Stimulated activated memory B cell treated with anti-CD40 and anti-IgM and Interleukin-4, amounts not matched to agents 10 μg/mL and 1 μg/mL and 100 μg/mL, for 72 hours (primary cell): ENCODE measurements around the gene S1PR4.
A peak's percentile ranks its signal among the peaks of the same experiment; 100 is the strongest.
"Not testable (repeated sequence)": the region's sequence is repeated elsewhere in the genome, so short reads cannot be mapped to it uniquely, and the experiment has no call there.

ENCODE experiments used
- ATAC-seq: fragments of 150-1000 bp; cut with Tn5 transposase; 2 replicates; pipeline ENCODE4 v1.10.0; 2021
- H3K27ac Mint-ChIP-seq: one replicate; pipeline ENCODE4 v1.8.0; 2022; ENCODE audit warnings: mild to moderate bottlenecking, mixed read lengths
- H3K27me3 Mint-ChIP-seq: one replicate; pipeline ENCODE4 v1.8.0; 2022; ENCODE audit warnings: mixed read lengths
- H3K36me3 Mint-ChIP-seq: one replicate; pipeline ENCODE4 v1.8.0; 2022; ENCODE audit warnings: mixed read lengths
- H3K4me1 Mint-ChIP-seq: one replicate; pipeline ENCODE4 v1.8.0; 2022; ENCODE audit warnings: mixed read lengths
- H3K4me3 Mint-ChIP-seq: one replicate; pipeline ENCODE4 v1.8.0; 2022; ENCODE audit warnings: mild to moderate bottlenecking, moderate library complexity, mixed read lengths
- H3K9me3 Mint-ChIP-seq: one replicate; pipeline ENCODE4 v1.8.0; 2022; ENCODE audit warnings: mixed read lengths

Gene S1PR4

DNA sequence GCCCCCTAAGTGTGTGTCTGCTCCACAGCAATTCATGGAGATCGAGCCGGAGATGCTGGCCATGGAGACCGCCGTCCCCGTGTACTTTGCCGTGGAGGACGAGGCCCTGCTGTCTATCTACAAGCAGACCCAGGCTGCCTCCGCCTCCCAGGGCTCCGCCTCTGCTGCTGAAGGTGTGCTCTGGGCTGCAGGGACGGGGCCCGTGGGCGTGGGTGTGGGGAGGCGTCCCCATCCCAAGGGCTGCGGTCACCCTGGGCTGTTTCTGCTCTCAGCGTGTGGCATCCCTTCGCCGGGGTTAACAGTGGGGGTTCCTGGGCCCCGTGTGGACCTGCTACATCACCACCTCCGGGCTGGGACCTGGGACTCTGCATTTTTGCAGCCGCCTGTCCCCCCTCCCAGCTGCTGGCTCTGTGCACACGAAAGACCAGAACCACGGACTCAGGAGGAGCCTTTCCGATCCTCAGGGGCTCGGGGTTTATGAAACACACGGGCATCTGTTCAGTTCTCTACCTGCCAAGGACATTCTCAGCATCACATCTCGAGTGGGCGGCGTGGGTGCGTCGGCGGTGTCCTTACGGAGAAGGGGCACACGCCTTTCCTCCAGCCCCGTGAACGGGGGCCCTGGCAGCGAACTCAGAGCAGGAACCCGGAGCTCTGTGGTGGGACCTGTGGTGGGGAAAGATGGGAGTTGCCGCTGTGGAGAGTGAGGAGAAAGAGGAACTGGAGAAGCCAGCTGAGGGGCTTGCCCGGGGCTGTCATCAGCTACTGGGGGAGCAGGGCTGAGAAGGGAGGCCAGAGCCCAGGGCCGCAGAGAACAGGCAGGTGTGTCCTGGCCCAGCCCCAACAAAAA lies 14.9 kb downstream of the S1PR4 start:
- Mint-ChIP-seq H3K27ac (no peak overlapping the region), H3K36me3 (peaks cover 29% of the 10 kb centered on the region), H3K9me3 (no peaks in the 10 kb centered on the region), H3K4me1 (peaks cover 16% of the 10 kb centered on the region), H3K4me3 (no peak overlapping the region), H3K27me3 (no peaks in the 10 kb centered on the region)
- ATAC-seq, result peak; percentile 27

DNA sequence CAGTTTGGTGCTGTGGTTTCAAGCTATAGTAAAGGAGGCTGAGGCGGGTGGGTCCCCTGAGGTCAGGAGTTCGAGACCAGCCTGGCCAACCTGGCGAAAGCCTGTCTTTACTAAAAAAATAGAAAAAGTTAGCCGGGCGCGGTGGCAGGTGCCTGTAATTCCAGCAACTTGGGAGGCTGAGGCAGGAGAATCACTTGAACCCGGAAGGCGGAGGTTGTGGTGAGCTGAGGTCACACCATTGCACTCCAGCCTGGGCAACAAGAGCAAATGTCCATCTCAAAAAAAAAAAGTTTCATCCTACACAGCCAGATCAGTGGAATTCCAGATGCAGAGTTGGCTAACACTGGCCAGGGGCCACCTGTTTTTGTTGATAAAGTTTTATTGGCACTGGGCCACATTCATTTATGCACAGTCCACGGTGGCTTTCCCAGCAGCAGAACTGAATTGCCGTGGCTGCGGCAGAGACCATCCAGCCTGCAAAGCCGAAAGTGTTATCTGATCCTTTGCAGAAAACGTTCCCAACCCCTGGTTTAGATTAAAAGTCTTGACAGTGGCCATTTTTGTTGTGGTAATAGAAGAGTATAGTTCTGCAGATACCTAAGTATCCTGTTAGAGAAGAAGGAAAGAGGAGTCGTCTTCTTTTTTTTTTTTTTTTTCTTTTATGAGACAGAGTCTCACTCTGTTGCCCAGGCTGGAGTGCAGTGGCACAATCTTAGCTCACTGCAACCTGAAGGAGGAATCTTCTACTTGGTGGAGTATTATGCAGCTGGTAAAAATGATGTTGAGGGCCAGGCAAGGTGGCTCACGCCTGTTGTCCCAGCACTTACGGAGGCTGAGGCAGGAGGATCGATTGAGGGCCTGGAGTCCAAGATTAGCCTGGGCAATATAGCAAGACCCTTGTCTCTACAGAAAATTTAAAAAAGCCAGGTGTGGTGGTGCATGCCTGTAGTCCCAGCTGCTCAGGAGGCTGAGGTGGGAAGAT lies 15.8 kb downstream of the S1PR4 start:
- Mint-ChIP-seq H3K9me3 (no peaks in the 10 kb centered on the region), H3K27ac (no peak overlapping the region), H3K4me1 (peaks cover 7% of the 10 kb centered on the region), H3K27me3 (no peaks in the 10 kb centered on the region), H3K36me3 (peaks cover 22% of the 10 kb centered on the region), H3K4me3 (no peak overlapping the region)
- no peak for ATAC-seq

DNA sequence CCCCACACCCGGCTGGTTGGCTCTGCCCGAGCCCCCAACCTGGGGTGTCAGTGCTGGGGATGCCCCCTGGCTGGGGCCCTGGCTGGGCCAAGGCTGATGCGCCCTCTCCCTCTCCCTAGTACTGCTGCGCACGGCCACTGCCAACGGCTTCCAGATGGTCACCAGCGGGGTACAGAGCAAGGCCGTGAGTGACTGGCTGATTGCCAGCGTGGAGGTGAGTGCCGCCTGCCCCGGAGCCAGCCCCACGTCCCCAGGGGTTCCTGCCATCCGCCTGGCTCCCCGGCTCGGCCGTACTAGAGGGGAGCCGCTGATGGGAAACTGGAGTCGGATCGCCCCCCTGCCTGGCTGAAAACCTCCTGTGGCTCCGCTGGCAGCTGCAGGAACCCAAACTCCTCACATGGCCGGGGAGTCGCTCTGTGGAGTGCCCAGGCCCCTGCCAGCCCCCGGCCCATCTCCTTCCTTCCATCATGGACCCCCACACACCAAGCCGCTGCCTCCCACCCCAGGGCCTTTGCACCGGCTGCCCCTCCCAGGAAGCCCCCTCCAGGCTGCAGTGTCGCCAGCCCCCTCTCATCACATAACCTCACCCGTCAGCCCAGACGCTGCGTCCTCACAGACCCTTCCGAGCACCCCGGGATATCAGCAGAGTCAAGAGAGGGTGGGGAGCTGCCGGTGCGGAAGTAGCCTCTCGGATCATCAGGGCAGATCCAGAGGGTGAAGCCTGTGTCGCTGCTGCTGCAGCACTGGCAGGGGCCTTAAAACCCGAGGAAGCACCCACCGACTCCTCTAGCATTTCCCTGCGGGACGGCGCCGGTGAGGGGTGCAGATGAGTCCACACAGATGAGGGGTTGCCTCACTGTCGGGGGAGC lies 17.7 kb downstream of the S1PR4 start:
- Mint-ChIP-seq H3K9me3 (no peaks in the 10 kb centered on the region), H3K36me3 (peaks cover 15% of the 10 kb centered on the region), H3K4me1 (no peaks in the 10 kb centered on the region), H3K27me3 (no peaks in the 10 kb centered on the region), H3K27ac (no peak overlapping the region), H3K4me3 (no peak overlapping the region)
- no peak for ATAC-seq

DNA sequence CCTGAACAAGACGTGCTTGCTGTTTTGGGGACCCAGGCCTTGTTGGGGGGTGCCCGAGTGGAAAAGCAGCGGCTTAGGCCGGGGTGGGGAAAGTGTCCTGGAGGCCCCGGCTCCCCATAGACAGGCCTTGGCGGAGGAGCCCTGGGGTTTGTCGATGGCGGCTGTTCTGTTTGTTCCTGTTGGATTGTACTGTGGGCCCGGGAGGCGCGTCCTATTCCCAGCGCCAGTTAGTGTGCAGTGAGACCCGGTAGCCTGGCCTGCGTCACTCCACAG lies 18.3 kb downstream of the S1PR4 start:
- H3K4me1 Mint-ChIP-seq, result no peaks in the 10 kb centered on the region
- H3K9me3 Mint-ChIP-seq, result no peaks in the 10 kb centered on the region
- H3K4me3 Mint-ChIP-seq, result no peak overlapping the region
- ATAC-seq, result no peak
- H3K27ac Mint-ChIP-seq, result no peak overlapping the region
- peaks cover 15% of the 10 kb centered on the region for H3K36me3 Mint-ChIP-seq
- no peaks in the 10 kb centered on the region for H3K27me3 Mint-ChIP-seq

DNA sequence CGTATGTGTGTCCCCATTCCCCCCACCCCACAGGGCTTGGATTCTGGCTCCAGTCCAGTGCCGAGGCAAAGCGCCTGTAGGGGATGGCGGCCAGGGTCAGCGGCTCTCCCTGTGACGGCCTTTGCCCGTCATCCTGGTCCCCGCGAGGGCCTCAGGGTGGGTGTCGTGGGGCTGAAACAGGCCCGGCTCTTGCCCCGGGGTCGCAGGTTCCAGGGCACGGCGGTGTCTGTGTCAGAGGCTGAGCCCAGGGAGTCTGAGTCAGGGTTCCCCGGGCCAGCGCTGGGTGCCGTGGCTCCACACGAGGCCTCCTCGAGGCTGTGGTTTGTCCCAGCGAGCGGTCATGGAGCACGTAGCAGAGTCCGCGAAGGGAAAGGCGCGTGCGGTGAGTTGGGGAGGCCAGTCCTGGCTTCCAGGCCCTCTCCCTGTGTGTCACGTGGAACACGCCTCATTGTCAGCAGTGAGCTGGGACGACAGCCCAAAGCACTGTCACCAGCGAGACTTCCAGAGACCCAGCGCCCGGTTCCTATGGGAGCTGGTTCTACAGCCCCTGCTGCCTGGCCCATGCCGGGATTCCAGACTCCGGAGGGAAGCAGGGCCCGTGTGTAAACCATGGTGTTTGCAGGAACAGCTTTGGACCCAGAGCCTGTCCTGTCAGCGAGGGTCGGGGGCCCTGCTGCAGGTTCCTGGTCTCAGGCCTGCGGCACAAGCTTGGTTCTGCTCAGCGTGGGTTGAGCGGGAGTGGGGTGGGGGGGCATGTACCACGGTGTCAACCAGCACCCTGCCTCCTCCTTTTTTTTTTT lies 20.5 kb downstream of the S1PR4 start:
- Mint-ChIP-seq H3K9me3 (no peaks in the 10 kb centered on the region), H3K36me3 (peaks cover 15% of the 10 kb centered on the region), H3K4me1 (no peaks in the 10 kb centered on the region), H3K4me3 (no peak overlapping the region), H3K27ac (no peak overlapping the region), H3K27me3 (no peaks in the 10 kb centered on the region)
- no peak for ATAC-seq

DNA sequence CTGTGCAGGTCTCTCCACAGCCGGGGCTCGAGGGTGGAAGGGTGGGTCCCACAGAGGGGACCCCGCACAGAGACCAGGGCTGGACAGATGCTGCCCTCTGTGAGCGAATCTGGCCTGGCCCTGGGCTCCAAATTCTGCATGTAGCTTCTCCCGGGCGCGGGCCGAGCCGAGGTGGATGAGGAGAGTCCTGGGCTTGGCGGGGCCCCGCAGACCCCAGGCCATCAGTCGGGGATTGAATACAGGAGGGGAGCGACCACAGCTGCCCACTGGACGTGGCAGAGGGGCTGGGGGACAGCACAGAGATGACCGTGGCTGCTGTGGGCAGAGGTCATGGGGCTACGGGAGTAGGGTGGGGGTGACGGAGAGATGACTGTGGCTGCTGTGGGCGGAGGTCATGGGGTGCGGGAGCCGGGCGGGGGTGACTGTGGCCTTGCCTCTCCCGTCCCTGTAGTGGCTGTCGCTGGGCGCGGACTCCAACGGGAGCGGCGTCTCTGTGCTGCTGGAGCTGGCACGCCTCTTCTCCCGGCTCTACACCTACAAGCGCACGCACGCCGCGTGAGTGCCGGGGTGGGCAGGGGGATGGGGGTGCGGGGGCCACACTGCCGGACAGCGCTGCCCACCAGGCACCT lies 22.6 kb downstream of the S1PR4 start:
- H3K4me1 Mint-ChIP-seq, result no peaks in the 10 kb centered on the region
- no peak overlapping the region for H3K4me3 Mint-ChIP-seq
- no peak overlapping the region for H3K27ac Mint-ChIP-seq
- no peak for ATAC-seq
- H3K27me3 Mint-ChIP-seq, result no peaks in the 10 kb centered on the region
- H3K36me3 Mint-ChIP-seq, result peaks cover 7% of the 10 kb centered on the region
- no peaks in the 10 kb centered on the region for H3K9me3 Mint-ChIP-seq

DNA sequence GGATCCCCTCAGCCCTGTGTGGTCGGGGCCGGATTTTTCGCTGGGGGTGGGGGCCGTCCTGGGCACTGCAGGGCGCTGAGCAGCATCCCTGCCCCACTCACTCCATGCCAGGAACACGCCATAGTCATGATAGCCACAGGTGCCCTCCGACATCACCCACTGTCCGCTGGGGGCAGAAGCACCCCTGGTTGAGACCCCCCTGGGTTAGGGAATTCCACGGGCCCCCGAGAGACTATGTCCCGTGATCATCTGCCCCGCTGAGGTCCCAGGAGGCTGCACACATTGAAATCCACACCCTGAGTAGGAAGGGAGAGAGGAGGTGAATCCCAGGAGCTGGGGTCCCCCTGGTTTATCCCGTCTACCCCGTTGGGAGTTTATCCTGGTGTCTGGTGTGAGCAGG lies 23.3 kb downstream of the S1PR4 start:
- H3K4me3 Mint-ChIP-seq, result no peak overlapping the region
- peaks cover 7% of the 10 kb centered on the region for H3K36me3 Mint-ChIP-seq
- ATAC-seq, result no peak
- no peaks in the 10 kb centered on the region for H3K27me3 Mint-ChIP-seq
- no peaks in the 10 kb centered on the region for H3K4me1 Mint-ChIP-seq
- no peaks in the 10 kb centered on the region for H3K9me3 Mint-ChIP-seq
- H3K27ac Mint-ChIP-seq, result no peak overlapping the region

DNA sequence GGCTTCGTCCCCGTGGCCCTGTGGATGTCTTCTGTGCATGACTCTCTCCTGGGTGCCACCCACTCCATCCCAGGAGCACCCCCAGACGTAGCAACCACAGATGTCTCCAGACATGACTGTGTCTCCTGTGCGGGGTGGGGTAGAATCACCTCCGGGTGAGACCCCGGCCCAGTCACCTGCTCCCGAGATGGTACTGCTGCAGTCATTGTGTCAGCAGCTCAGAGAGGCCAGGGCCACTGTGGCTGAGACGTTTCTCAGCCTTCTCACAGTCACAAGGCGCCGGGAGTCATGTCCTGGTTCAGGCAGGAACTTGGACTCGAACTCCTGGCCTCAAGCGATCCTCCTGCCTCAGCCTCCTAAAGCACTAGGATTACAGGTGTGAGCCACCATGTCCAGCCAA lies 23.8 kb downstream of the S1PR4 start:
- Mint-ChIP-seq H3K36me3 (peaks cover 7% of the 10 kb centered on the region), H3K27ac (no peak overlapping the region), H3K27me3 (no peaks in the 10 kb centered on the region), H3K4me1 (no peaks in the 10 kb centered on the region), H3K4me3 (no peak overlapping the region), H3K9me3 (no peaks in the 10 kb centered on the region)
- no peak for ATAC-seq

DNA sequence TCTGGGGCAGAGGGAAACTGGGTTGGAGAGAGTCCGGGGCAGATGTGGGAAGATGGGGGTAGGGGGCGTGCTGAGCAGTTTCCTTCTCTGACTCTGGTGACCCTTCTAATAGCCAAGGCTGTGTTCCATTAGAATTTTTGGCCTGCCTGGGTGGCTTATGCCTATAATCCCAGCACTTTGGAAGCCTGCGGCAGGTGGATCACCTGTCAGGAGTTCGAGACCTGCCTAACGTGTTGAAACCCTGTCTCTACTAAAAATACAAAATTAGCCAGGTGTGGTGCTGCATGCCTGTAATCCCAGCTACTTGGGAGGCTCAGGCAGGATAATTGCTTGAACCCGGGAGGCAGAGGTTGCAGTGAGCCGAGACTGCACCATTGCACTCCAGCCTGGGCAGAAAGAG lies 24.3 kb downstream of the S1PR4 start:
- H3K4me3 Mint-ChIP-seq, H3K27me3 Mint-ChIP-seq, H3K9me3 Mint-ChIP-seq, H3K27ac Mint-ChIP-seq, ATAC-seq, H3K4me1 Mint-ChIP-seq: not testable (repeated sequence)
- peaks cover 11% of the 10 kb centered on the region for H3K36me3 Mint-ChIP-seq

DNA sequence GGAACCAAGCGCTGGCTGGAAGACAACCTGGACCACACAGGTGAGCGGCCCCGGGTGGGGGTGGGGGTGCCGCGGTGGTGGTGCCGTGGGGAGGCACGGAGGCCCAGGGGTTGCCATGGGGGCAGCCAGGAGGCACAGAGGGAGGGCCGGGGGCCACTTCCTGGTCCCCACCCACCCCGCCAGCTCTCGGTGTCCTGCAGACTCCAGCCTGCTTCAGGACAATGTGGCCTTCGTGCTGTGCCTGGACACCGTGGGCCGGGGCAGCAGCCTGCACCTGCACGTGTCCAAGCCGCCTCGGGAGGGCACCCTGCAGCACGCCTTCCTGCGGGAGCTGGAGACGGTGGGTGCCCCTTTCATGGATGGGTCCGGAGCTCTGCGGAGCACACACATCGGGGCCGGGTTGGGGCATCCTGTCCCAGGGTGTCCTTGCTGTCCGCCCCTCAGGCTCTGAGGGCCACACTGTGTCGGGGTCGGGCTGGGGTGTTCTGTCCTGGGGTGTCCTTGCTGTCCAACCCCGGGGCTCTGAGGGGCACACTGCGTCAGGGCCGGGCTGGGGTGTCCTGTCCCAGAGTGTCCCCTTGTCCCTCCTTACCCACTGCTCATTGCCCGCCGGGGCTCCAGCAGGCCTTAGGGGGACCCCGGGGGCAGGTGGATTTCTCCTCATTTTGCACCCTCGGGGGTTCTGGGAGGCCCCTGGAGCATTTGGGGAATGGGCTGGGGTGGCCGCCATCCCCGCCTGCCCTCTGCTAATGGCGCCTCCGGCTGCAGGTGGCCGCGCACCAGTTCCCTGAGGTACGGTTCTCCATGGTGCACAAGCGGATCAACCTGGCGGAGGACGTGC lies 25.5 kb downstream of the S1PR4 start:
- Mint-ChIP-seq H3K4me3 (no peak overlapping the region), H3K4me1 (no peaks in the 10 kb centered on the region), H3K9me3 (no peaks in the 10 kb centered on the region), H3K27ac (no peak overlapping the region), H3K36me3 (peaks cover 19% of the 10 kb centered on the region), H3K27me3 (no peaks in the 10 kb centered on the region)
- no peak for ATAC-seq

DNA sequence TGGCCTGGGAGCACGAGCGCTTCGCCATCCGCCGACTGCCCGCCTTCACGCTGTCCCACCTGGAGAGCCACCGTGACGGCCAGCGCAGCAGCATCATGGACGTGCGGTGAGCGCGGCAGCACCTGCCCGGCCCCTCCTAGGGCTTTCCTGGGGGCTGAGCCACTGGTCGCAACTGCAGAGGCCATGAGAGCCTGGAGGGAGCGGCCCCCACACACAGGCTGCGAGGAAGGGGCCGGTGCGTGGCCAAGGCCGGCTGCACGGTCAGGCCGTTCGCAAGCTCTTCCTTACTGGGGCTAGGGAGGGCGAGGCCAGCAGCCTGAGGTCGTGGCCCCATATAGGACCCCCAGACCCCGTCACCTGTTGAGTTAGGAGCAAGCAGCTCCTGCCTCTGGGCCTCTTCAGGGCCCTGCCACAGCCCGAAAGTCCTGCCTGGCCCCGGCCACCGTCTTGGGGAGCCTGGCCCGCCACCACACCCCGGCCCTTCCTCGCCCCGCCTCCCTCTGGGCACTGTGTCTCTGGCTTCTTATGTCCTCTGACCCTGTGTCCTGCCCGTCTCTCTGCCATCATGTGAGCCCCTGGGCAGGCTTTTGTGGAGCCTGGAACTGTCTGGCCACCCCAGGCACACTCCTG lies 26.2 kb downstream of the S1PR4 start:
- H3K4me3 Mint-ChIP-seq, result no peak overlapping the region
- H3K4me1 Mint-ChIP-seq, result no peaks in the 10 kb centered on the region
- H3K27ac Mint-ChIP-seq, result no peak overlapping the region
- ATAC-seq, result no peak
- H3K9me3 Mint-ChIP-seq, result no peaks in the 10 kb centered on the region
- no peaks in the 10 kb centered on the region for H3K27me3 Mint-ChIP-seq
- peaks cover 25% of the 10 kb centered on the region for H3K36me3 Mint-ChIP-seq

DNA sequence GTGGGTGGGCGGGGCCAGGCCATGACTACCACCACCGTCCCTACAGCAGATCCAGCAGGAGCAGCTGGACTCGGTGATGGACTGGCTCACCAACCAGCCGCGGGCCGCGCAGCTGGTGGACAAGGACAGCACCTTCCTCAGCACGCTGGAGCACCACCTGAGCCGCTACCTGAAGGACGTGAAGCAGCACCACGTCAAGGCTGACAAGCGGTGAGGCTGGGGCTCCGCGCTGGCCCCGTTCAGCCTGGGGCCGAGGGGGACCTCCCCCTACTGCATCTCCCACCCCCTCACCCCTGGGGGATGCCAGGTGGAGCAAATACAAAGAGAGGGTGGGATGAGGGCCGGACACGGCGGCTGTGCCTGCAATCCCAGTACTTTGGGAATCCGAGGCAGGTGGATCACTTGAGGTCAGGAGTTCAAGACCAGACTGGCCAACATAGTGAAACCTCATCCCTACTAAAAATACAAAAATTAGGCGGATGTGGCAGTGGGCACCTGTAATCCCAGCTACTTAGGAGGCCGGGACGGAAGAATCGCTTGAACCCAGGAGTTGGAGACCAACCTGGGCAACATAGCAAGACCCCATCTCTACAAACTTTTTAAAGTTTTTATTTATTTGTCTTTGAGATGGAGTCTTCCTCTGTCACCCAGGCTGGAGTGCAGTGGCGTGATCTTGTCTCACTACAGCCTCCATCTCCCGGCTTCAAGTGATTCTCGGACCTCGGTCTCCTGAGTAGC lies 27.8 kb downstream of the S1PR4 start:
- Mint-ChIP-seq H3K4me3 (no peak overlapping the region), H3K9me3 (no peaks in the 10 kb centered on the region), H3K27ac (no peak overlapping the region), H3K4me1 (peaks cover 12% of the 10 kb centered on the region), H3K36me3 (peaks cover 25% of the 10 kb centered on the region), H3K27me3 (peaks cover 9% of the 10 kb centered on the region)
- ATAC-seq, result no peak
